HG03196 (cell line): ENCODE data around the gene PLK5.
"Not testable (repeated sequence)": the region's sequence is repeated elsewhere in the genome, so short reads cannot be mapped to it uniquely, and the experiment has no call there.

Source experiments
- ATAC-seq: cut with Tn5 transposase; IDR thresholded peaks from one replicate; pipeline ENCODE4 v1.9.1; 2021; ENCODE audit not compliant: unreplicated experiment

Gene PLK5, protein sequence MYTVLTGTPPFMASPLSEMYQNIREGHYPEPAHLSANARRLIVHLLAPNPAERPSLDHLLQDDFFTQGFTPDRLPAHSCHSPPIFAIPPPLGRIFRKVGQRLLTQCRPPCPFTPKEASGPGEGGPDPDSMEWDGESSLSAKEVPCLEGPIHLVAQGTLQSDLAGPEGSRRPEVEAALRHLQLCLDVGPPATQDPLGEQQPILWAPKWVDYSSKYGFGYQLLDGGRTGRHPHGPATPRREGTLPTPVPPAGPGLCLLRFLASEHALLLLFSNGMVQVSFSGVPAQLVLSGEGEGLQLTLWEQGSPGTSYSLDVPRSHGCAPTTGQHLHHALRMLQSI

DNA sequence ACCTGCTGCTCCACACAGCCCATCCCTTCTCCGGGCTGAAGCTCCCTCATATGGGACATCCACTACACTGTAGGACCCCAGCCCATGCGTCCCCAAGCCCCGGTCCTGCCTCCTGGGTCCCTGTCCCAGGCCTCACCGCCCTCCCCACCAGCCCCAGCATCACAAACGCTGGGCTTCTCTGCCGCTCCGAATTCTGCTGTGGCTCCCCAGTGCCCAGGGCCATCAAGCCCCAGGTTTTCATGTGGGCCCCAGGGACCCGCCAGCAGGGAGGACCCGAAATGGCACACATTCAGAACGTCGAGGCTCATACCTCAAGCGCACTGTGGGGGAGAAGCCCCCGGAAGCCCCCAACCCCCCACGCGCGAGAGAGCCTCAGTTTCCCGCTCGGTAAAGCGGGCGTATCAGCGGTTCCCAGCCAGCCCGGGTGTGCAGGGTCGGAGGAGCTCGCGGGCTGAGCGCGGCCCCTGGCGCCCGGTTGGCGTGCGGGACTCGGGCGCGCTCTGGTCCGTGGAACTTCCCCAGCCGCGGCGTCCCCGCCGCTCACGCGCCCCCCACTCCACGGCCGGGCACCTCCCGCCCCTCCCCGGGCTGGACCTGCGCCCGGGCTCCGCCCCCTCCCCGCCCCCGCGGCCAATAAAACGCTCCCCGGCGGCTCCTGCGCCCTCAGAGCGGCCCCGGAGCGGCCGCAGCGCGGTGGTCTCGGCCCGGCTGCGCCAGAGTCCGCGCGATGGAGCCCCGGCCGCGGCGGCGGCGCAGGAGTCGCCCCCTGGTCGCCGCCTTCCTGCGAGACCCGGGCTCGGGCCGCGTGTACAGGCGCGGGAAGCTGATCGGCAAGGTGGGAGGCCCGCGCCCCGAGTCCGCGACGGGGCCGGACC, at the start of gene PLK5:
Gene PLK5 (plus strand): TSS at position 666 of the 875 bp plus-strand sequence. CDS start 2,920 bp downstream, outside the sequence.
- ATAC-seq: no peak

DNA sequence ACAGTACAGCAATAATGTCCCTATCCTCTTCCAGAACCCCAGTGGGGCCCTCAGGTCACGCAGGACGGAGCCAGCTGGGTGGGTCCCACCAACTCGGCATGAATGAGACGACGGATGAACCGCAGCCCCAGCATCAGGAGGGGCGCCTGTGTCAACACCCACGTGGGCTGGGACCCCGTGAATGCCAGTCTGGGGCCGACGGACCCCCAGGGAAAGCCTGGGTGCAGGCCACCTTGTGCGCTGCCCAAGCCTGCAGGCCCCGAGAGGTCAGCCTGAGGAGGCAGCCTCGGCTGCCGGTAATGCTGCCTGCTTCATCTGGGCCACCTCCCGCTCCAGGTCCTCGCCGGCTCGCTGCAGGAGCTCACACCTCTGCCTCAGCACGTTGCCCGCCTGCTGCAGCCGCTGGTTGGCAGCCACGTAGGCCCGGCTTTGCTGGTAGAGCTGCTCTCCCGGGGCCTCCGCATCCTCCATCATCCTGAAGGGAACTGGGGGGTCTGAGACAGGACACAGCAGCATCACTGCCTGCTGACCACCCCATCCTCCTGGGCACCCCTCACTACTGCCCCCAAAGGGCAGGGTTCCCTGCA, 49.0 kb upstream of the PLK5 start:
- no peak for ATAC-seq

DNA sequence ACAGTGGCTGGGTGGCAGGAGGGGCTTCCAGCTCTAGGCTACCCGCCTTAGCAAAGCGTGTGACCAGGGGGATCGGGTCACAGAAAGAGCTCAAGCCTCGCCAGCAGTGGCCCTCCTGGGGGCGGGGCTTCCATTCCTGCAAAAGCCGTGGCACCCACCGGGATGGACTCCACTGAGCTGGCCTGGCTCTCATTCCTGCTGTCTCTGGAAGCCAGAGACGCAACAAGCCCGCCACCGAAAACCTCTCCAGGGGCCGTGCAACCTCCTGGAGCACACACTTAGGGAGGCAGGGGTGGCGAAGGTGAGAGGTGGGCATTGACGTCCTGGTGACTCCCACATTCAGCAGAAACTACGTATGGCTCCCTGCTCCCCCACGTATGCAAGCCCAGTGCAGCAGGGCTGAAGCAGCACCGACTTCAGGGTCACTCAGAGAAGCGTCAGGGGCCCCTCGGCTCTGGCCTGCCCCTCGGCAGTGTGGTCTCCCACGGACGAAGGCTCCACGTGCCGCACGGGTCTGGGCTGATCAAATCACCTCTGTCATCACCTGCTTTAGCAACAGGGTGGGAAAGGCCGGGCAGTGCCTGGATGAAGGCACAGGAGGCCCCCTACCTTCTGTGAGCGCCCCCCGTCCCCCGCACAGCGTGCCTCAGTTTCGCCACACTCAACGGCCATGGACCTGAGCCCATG, 48.0 kb upstream of the PLK5 start:
- no peak for ATAC-seq

DNA sequence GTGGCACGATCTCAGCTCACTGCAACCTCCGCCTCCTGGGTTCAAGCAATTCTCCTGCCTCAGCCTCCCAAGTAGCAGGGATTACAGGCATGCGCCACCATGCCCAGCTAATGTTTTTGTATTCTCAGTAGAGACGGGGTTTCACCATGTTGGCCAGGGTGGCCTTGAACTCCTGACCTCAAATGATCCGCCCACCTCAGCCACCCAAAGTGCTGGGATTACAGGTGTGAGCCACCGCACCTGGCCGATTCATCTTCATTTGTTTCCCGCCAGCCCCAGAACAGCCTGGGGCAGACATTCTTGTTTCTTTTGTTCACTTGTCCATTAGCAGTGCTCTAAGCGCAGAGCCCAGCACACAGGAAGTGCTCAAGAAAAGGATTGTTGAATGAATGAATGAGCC, 46.8 kb upstream of the PLK5 start:
- not testable (repeated sequence) for ATAC-seq

DNA sequence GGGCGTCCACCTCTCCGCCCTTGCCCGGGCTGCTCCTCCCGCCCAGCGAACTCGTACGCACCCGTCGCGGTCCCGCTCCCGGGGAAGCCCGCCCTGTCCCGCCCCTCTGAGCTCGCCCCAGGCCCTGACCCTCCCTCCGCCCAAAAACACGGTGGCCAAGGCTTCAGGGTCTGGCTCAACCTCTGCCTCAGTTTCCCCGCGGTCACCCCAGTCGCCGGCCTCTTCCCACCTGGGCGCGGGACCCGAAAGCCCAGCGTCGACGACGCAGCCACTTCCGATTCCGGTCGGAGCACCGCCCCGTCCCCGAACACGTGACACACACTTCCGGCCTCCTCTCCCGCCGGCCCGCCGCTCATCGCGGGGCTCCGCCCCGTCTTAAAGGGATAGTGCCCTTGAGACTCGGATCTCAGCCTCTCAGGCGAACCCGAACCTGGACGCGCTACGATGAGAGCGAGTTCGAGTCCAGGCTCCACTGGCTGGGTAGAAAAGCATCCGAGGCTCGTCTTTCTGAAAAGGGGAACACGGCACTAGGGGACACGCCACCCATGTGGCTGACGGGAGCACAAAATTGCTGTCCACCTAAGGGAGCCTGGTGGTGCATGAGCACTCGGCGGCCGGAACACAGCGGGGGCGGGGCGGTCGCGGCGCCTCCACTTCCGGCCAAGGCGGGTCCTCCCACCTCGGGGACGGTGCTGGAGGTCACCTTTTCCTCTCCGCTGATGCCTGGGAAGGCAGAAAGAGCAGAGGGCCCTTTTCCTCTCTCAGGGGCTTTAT, 44.8 kb upstream of the PLK5 start, which contains the start of gene C19orf25:
Gene C19orf25 (minus strand): TSS at position 282 of the 774 bp plus-strand sequence. CDS start 312 bp downstream, outside the sequence.
- ATAC-seq: peak; percentile 85

DNA sequence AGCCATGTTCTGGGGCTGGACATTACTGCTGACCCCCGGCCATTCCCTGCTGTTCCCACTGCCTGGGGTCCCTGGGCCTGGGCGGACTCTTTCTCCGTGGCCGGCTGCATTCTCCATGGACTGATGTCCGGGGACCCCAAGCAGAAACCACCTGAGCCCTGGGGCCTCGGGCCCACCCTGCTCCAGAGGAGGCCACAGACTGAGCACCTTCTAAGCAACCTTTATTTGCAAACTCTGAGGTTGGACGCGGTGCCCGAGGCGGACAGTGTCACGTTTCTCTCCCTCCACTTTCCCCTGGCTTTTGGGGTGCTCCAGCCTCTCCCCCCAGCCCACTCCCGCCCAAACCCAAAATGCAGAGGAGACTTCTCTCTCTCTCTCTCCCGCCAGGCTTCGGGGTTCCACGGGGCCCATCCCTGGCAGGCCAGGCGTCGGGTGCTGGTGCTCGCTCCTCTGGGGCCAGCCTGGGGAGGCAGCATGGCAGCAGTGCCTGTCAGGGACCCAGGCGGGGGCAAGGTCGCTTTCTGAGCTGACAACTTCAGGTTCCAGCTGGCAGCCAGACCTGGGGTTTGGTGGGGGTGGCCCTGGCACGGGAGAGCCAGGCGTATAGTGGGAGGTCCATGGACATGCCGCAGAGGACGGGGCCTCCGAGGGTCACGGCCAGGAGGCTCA, 42.5 kb upstream of the PLK5 start:
- ATAC-seq: no peak

DNA sequence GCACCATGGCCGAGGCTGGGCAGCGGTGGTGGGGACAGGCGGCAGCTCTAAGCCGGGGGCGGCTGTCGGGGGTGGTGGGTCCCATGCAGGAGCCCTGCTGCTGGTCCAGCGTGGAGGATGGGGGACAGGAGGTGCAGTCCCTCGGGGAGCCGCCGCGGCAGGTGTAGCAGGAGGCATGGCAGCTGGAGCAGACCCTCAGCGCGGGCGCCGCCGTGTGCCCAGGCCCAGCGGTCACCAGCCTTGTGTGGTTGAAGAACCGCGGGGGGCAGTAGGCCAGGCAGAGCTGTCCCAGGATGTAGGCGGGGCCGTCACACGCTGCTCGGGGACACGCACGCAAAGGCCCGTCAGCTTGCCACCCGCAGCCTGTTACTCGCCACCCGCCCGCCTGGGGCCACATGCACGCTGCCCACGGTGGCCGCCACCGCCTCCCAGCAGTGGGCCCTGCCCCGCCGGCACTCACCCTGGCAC, 42.0 kb upstream of the PLK5 start:
- ATAC-seq: no peak

DNA sequence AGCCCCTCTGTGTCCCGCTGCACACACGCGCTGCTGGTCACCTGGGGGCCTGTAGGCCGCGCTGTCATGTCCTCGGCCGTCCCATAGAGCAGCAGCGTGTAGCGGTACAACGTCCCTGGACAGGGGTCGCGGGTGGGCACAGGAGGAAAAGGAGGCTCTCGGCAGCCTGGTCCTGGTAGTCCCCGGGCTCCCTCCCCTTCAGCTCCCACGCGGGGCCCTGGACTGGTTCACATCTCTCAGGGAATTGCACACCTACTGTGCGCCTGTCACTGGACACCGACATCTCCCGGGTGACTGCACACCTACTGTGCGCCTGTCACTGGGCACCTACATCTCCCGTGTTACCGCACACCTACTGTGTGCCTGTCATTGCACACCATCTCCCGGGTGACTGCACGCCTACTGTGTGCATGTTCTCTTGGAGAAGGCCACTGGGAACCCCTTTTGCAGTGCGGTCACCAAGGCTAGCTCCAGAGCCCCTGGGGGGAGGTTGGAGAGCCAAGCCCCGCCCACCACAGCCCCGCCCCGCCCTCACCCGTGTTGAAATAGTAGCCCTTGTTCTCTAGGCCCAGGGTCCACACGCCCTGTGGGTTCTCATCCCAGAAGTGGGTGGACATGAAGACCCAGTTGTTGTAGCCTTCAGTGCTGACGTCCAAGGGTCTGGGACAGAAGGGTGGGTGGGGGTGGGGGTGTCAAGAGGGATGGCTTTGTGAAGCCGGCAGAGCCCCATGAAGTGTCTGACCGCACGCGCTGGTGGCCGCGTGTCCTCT, 41.3 kb upstream of the PLK5 start:
- no peak for ATAC-seq

DNA sequence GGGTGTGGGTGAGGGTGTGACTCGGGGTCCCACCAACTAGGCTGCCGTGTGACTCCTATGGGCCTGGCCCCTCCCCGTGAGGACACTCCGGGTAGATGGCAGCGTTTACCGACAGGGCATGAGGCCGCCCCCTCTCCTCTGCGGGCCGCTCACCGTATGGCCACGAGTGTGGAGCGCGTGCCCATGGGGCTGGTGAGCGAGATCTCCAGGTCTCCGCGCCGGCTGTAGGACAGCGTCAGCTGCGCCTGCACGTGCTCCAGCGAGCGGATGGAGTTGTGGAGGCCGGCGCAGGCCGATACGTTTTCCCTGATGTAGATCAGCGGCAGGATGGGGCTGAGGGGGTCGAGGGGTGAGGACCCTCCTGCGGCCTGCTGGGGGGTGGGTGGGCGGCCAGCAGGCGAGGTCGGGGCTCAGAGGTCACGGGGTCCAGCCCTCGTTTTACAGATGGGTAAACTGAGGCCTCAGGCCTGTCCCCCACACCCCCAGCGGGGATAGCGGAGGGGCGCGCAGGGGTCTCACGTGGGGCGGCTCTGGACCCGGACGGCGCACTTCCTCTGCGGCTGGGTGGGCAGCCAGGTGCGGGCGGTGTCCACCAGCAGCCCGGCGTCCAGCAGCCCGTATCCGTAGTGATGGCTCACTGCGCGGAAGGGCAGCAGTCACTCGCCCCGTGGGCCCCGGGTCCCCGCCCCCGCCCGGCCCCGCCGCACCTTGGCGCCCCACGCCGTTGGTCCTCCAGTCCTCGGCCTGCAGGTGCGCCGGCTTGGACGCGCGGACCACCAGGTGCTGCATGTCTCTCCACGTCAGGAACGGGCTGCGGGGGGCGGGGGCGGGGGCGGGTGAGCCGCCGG, 40.5 kb upstream of the PLK5 start:
- ATAC-seq: no peak

DNA sequence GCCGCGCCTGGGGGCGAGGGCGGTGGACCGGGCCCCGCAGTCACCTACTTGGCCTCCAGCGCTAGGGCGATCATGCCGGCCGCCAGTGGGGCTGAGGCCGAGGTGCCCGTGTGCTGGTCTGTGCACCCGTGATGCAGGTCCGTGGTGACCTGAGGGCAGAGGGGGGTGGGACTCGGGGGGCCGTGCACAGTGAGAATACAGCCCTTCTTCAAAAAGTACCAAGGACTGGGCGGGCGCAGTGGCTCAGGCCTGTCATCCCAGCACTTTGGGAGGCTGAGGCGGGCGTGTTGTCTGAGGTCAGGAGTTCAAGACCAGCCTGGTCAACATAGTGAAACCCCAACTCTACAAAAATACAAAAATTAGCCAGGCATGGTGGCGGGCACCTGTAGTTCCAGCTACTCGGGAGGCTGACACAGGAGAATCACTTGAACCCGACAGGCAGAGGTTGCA, 39.9 kb upstream of the PLK5 start:
- no peak for ATAC-seq

DNA sequence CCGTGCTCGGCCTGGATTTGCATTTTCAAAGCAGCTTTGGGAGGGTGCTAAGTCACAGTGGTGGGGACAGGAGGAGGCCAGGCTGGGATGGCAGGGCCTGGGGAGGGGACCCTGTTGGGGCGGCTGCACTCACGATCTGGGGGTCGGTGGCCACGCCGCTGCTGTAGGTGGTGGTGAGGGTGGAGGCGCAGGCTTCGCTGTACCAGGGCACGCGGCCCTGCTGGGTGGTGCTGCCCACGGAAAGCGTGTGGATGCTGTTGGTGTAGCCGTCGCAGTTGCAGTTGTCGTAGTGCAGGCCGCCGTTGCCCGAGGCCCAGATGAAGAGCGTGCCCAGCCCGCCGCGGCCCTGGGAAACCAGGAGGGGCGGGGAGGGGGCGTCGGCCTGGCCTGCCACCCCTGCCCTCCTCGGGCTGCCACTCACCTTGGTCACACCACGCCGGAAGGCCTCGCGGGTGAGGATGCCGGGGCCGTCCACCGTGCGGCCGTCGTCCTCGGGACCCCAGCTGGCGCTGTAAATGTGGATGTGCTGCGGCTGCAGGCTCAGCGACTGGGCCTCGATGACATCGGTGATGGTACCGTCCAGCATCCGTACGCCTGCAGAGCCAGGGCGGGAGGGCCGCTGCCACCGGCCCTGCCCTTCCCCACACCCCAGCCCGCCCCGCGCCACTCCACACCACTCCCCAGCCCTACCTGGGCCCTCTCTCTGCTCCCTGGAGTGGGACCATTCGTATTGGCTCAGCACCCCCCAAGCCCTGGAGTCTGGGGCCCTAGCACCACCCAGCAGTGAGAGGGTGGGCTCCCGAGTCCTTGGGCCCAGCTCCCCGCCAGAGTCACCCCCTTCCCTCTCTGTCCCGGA, 36.9 kb upstream of the PLK5 start:
- no peak for ATAC-seq

DNA sequence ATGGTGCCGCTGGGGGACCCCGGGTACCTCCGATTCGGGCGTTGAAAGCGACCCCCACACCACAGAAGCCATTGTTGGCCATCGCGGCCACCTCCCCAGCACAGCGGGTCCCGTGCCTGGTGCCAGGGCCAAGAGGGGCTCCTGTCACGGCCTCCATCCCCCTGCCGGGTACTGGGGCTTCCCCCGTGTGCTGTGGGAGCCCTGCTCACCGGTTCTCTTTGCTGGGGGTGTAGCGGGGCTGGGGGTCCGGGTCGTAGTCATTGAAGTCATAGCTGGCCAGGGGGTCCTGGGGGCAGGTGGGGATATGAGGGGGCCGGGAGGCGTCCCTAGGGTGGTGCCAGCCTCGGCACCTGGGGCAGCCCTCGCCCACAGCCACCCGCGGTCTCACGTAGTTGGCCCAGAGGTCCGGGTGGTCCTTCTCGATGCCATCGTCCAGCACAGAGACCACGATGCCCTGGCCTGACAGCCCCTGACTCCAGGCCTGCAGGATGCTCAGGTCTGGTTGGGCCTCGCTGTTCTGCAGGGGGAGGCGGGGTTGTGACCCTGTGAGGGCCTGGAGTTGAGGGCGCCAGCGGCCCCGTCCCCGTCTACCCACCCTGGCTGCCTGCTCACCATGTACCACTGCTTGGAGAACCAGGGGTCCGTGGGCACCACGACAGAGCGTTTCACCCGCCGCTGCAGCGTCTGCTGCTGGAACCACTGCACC, 36.1 kb upstream of the PLK5 start:
- ATAC-seq: no peak

DNA sequence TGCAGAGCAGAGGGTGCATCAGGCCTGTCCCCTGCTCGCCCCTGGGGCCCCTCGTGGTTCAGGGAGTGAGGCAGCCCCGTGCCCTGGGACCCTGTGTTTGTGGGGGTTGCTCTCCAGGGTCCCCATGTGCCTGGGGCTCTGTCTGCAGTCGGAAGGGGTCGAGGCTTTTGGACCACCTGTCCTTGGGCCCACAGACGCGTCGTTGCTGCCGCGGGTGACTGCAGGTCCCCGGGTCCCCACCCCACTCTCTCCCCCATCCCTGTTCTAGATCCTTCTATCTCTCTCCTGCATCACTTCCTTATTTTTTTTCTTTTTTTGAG, 35.6 kb upstream of the PLK5 start:
- no peak for ATAC-seq

DNA sequence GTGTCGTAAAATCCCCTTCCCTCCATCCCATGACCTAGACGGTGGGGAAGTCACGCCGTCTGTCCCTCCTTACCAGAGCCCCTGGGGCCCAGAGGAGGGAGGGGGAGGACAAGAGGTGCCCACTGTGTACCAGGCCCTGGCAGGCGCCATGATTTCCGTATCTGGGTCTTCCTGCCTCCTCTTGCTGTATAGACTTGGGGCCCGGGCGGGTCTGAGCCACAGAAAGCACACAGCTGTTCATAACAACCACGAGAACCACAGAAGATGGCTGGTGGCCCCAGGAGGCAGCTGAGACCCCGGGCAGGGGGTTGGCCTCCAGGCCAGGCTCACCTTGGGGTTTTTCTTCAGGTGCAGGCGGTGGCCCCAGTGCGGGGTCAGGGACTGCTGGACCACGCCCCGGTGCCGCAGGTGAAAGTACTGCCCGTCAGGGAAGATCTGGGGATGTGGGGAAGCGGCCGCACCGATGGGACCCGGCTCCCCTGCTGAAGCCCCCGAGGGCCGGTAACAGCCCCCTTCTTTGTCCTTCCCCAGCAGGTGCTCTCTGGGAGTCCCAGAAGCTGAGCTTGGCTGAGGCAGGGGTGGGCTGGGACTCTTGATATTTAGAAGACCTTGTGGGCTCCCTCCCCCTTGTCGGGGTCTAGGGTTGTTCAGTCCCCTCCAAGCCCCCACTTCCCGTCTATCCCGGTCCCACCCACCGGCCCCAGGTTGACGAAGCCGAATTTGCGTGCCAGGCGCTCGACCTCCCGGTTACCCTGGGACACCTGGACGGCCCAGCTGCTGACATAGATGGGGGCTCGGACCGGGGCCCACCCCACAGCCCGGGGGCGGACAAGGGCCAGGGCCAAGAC, 34.2 kb upstream of the PLK5 start:
- ATAC-seq: no peak

DNA sequence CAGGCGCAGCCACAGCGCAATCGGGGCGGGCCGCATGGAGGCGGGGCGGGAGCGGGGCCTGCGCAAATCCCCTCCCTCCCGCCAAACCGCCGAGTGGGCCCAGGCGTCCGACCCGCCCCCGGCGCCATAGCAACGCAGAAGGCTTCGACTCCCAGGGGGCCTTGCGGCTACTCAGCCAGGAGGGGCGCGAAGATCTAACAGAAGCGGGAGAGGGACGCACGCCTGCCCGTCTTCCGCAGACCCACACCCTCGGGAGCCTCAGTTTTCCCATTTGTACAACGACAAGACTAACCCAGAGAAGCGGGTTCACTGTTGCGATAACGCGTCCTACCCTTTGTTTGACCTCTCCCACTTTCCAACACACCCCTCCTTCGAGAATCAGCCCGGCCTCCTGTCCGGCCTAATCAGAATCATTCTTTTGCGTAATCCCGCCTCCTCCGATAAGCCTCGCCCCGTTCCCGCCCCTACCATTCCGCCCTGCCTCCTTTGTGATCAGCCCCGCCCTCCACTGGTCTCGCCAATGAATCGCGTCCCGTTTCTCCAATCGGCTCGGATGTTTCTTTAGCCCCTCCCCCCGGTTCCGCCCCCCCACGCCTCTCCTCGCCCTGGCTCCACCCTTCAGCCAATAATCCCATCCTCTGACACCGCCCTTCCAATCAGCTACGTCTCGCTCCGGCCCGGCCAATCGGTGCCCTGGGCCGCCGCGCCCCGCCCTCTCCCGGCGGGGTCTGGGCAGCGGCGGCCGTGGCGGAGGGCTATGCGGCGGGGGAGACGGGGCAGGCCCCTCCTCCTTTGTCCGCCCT, 33.4 kb upstream of the PLK5 start, which contains the start of gene PCSK4:
Gene PCSK4 (minus strand): TSS at position 40 of the 803 bp plus-strand sequence. CDS start 4 bp downstream, at position 36.
- peak; percentile 73 for ATAC-seq
